Activated CD8-positive, alpha-beta memory T cell treated with anti-CD3 and anti-CD28 coated beads, Interleukin-2, amount 50 U/mL, for 24 hours (primary cell): Measurements from ENCODE around the gene FAM53C.

ENCODE experiments used
- DNase-seq: peaks from one replicate; pipeline ENCODE4 v3.0.0-alpha.2; 2020; ENCODE audit errors: extremely low read depth

Gene FAM53C

DNA sequence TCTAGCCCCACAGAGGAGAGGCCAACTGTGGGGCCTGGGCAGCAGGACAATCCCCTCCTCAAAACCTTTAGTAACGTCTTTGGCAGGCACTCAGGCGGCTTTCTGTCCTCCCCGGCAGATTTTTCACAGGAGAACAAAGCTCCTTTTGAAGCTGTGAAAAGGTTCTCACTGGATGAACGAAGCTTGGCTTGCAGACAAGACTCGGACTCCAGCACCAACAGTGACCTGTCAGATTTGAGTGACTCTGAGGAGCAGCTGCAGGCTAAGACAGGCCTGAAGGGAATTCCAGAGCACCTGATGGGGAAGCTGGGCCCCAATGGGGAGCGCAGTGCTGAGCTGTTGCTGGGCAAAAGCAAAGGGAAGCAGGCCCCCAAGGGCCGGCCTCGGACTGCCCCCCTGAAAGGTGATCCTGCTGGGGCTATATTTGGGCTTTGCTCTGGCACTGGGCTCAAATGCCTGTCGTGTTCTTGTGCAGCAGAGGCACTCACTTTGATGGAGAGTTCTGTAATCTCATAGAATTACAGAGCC lies 53.9 kb downstream of the FAM53C start:
- DNase-seq = no peak
